ENCODE measurements around the gene LRRC4B. TPM values are rescaled to one million over a fixed set of nuclear protein-coding genes. Genes with fewer than 3 reads are reported as not detected.

LRRC4B gene
- total and polyA plus RNA-seq, 2 of the 8 experiments (the other 6 are each of a cell fraction or from before 2014, with no cell fraction given) = 13.4 to 21.2 TPM

- no peak for TF ChIP-seq CHD7 (IDR thresholded peaks at IDR 0.05; ENCODE audit: insufficient replicate concordance, low read length)
- no peak for TF ChIP-seq TBP (IDR thresholded peaks at IDR 0.05; ENCODE audit: low read depth, low read length)
- TF ChIP-seq SIRT6 (IDR thresholded peaks at IDR 0.05; ENCODE audit: low read length) = no peak
- TF ChIP-seq SUZ12 (IDR thresholded peaks at IDR 0.05; ENCODE audit: low read length) = no peak
- TF ChIP-seq CBX5 (IDR thresholded peaks at IDR 0.05; ENCODE audit: low read depth, low read length) = no peak
- TF ChIP-seq CHD2 (IDR thresholded peaks at IDR 0.05; ENCODE audit: low read length) = no peak
- no peak for TF ChIP-seq RFX5 (IDR thresholded peaks at IDR 0.05; ENCODE audit: borderline replicate concordance, low read depth, low read length)
- no peak for TF ChIP-seq KDM1A (IDR thresholded peaks at IDR 0.05; ENCODE audit: borderline replicate concordance, low read length)
- no peak for TF ChIP-seq CHD1 (IDR thresholded peaks at IDR 0.05; ENCODE audit: low read depth, low read length)
- no peak for TF ChIP-seq KDM4A (IDR thresholded peaks at IDR 0.05; ENCODE audit: low read depth, low read length, severe bottlenecking)
- TF ChIP-seq TEAD4 (IDR thresholded peaks at IDR 0.05; ENCODE audit: low read depth, low read length) = no peak
Observed at GRCh38 chr19:50514346-50515167, 53.7 kb downstream of the LRRC4B start (continued).
